Stimulated activated CD4-positive, alpha-beta T cell treated with anti-CD3 and anti-CD28 coated beads, Interleukin-15, amount 100 ng/mL, for 24 hours (primary cell): ENCODE measurements around the gene CYLC1.

ENCODE experiments used
- DNase-seq: peaks from one replicate; pipeline ENCODE4 v3.0.0-alpha.2; 2020

The CYLC1 gene, protein sequence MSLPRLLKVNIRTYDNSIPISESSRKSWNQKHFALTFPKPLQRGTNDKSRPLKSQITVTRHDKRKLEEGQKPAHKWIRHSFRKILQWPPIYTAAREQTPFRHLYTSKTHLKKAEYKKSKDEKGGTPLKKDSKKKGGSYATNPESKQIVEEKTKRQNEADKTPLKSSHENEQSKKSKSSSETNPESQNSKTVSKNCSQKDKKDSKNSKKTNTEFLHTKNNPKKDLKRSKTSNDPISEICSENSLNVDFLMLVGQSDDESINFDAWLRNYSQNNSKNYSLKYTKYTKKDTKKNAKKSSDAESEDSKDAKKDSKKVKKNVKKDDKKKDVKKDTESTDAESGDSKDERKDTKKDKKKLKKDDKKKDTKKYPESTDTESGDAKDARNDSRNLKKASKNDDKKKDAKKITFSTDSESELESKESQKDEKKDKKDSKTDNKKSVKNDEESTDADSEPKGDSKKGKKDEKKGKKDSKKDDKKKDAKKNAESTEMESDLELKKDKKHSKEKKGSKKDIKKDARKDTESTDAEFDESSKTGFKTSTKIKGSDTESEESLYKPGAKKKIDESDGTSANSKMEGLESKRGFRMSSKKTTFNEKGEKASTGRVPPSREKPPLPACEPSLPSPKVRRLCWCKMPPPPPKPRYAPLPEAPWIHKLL

DNA sequence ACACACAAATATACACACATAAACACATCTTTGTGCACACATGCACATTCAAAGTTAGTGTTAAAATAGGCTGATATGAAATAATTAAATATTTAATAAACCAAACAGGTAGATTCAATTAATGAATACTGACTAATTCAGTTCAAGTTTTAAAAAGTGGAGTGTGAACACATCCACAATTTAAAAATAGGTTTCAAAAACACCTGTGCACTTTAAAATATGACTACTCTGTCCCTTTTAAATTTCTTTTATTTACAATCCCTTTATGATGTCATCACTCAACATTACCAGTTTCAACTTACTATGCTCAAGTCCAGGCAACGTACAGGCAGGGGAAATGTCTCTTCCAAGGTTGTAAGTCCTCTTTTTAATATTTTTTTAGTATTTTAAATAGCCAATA, at the start of gene CYLC1:
Gene CYLC1, plus strand, starts transcription at position 301 of the 400 bp plus-strand sequence. Its CDS starts 37 bp downstream, at position 338.
- DNase-seq, result no peak

DNA sequence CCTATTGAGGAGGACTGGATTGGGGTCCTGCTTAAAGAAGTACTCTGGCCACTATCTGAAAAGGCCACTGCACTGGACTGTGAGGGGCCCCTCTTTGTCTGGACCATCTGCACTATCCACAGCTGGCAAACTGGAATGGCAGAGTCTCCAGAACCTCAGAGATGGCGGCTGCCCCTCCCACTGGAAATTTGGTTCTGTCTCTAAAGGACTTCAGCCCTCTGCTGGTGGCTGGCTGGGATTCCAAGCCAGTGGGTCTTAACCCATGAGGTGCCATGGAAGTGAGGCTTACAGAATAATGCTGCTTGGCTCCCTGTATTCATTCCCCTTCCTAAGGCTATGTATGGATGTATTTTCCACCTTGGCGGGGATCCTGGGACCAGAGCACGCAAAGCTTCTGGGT, 41.6 kb upstream of the CYLC1 start:
- no peak for DNase-seq

- DNase-seq, result no peak
Measured at GRCh38 chrX:83829874-83830273, 31.1 kb upstream of the CYLC1 start.

DNA sequence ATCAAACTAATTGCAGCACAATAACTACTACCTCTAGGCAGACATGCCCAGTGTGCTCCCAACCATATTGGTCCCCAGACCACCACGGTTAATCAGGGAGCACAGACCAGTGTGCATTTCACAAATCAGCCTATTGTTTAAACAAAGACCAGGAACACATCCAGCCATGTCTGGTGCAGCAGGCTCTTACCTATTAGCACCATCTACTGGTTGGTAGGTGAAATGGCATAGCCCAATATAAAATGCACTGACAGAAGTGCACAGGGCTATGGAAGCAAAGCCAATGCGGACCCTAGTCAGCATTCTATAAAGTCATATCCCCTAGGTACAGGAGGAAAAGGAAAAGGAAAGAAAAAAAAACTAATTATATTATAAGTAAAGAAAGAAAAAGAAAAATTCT, 15.5 kb upstream of the CYLC1 start:
- no peak for DNase-seq

- no peak for DNase-seq
Measured at GRCh38 chrX:83847339-83847738, 13.6 kb upstream of the CYLC1 start.

GRCh38 chrX:83888585-83888984, 27.6 kb downstream of the CYLC1 start:
- DNase-seq, result no peak

- DNase-seq, result no peak
Measured at GRCh38 chrX:83892433-83892832, 31.5 kb downstream of the CYLC1 start.

- DNase-seq, result no peak
Measured at GRCh38 chrX:83906921-83907320, 46.0 kb downstream of the CYLC1 start.

DNA sequence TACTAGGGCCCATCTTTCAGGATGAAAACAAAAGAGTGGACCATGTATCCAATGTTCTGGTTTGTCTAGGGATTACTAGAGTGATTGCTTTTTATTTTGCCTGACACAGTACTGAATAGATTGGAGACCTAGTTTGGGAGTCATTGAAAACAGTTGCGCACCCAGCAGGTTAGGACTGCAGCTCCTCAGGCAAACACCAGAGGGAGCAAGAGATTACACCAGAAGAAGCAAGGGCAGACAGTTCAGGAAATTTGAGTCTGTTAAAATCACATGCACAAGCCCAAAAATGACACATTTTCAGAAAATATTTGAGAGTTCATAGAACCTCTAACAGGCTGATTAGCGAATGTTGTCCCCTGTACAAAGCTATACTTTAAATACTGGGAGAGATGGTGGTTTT, 55.6 kb downstream of the CYLC1 start:
- DNase-seq, result no peak

GRCh38 chrX:83934220-83934619, 73.3 kb downstream of the CYLC1 start:
- DNase-seq, result no peak
